Measurements from ENCODE around the gene BRI3. TPM values are rescaled to one million over a fixed set of nuclear protein-coding genes. Genes with fewer than 3 reads are reported as not detected.

The BRI3 gene
- total RNA-seq, 1 experiment from 2014 or later = 102 TPM

- ChIA-PET POLR2A (no interaction called here), CTCF (interaction anchor here (0.9 to 2.1 kb wide), 4 partner anchors 77 to 451 kb away, joined by 3 to 7 read pairs (median 4); partner anchors contain the start of gene BAIAP2L1), RAD21 (ENCODE audit: low non-redundant PET in 1 of 2, low total read pairs in 2 of 2, uncharacterized antibody in 2 of 2, unreplicated experiment in 2 of 2) (no interaction called here)
- H3K36me3 ChIP-seq (ENCODE audit: control insufficient read depth in 1 of 2, insufficient read depth in 2 of 2, low read length in 2 of 2) = peaks cover 10 to 32% of the 10 kb centered on the region in 2 experiments; a peak in 3 of 4 replicates
- DNase-seq (ENCODE audit: low read depth, low spot score) (no peak), ATAC-seq (no peak)
- no peaks in the 10 kb centered on the region for H3K9me3 ChIP-seq (ENCODE audit: control insufficient read depth in 1 of 2, insufficient read depth in 1 of 2, low read depth in 1 of 2, low read length in 2 of 2)
- no TSS peak for BruUV-seq (replicated peaks)
- H3K27me3 ChIP-seq (ENCODE audit: insufficient read depth, low read length) = no peaks in the 10 kb centered on the region
- no peaks in the 10 kb centered on the region for H4K20me1 ChIP-seq (ENCODE audit: insufficient read depth)
- peak overlapping the region; percentile 21; the same call in 1 of the 2 replicates for H3K27ac ChIP-seq (ENCODE audit: low read depth, low read length)
- H2AFZ ChIP-seq (ENCODE audit: low read depth, low read length, poor library complexity, severe bottlenecking) = no peak overlapping the region
- no peak overlapping the region for H3K4me3 ChIP-seq (replicated peaks in 1 of 2; ENCODE audit: low read depth in 1 of 2, low read length in 2 of 2)
- H3K9ac ChIP-seq (ENCODE audit: low read length) = no peak overlapping the region
- no peaks in the 10 kb centered on the region for H3K9me2 ChIP-seq (ENCODE audit: insufficient read depth)
- intact Hi-C loops (cut with micrococcal nuclease) = loop anchor here (1.0 to 2.0 kb wide), 4 partner anchors 107 to 542 kb away; partner anchors contain the start of gene BAIAP2L1
- no peak for TF ChIP-seq POLR2AphosphoS5 (IDR thresholded peaks at IDR 0.05; ENCODE audit: low read depth, low read length)
- TF ChIP-seq SRF (IDR thresholded peaks at IDR 0.05; ENCODE audit: low read depth) = no peak
- peaks cover 0 to 18% of the 10 kb centered on the region in 2 experiments; a peak in 2 of 4 replicates for H3K4me1 ChIP-seq (ENCODE audit: control insufficient read depth in 1 of 2, insufficient read depth in 2 of 2, low read length in 2 of 2)
- no peak overlapping the region for H3K4me2 ChIP-seq (ENCODE audit: low read length)
- peaks cover 52% of the 10 kb centered on the region for H3K79me2 ChIP-seq (ENCODE audit: insufficient read depth, low read length)
Observed at GRCh38 chr7:98294326-98294725, 12.8 kb downstream of the BRI3 start.

GRCh38 chr7:98294798-98295382 lies 13.4 kb downstream of the BRI3 start:
- H3K9me2 ChIP-seq (ENCODE audit: insufficient read depth) = no peaks in the 10 kb centered on the region
- no peak overlapping the region for H3K4me2 ChIP-seq (ENCODE audit: low read length)
- peaks cover 10 to 32% of the 10 kb centered on the region in 2 experiments; a peak in 3 of 4 replicates for H3K36me3 ChIP-seq (ENCODE audit: control insufficient read depth in 1 of 2, insufficient read depth in 2 of 2, low read length in 2 of 2)
- H4K20me1 ChIP-seq (ENCODE audit: insufficient read depth) = no peaks in the 10 kb centered on the region
- H3K9me3 ChIP-seq (ENCODE audit: control insufficient read depth in 1 of 2, insufficient read depth in 1 of 2, low read depth in 1 of 2, low read length in 2 of 2) = no peaks in the 10 kb centered on the region
- H3K9ac ChIP-seq (ENCODE audit: low read length) = no peak overlapping the region
- H3K4me1 ChIP-seq (ENCODE audit: control insufficient read depth in 1 of 2, insufficient read depth in 2 of 2, low read length in 2 of 2) = peaks cover 0 to 13% of the 10 kb centered on the region in 2 experiments; a peak in 2 of 4 replicates
- no TSS peak for BruUV-seq (replicated peaks)
- ATAC-seq (peak; percentile 93), DNase-seq (ENCODE audit: low read depth, low spot score) (peak; percentile 41)
- H3K27me3 ChIP-seq (ENCODE audit: insufficient read depth, low read length) = no peaks in the 10 kb centered on the region
- ChIA-PET POLR2A (no interaction called here), RAD21 (ENCODE audit: low non-redundant PET in 1 of 2, low total read pairs in 2 of 2, uncharacterized antibody in 2 of 2, unreplicated experiment in 2 of 2) (no interaction called here), CTCF (interaction anchor here (0.9 to 2.1 kb wide), 4 partner anchors 76 to 451 kb away, joined by 3 to 7 read pairs (median 4); partner anchors contain the start of gene BAIAP2L1)
- intact Hi-C loops (cut with micrococcal nuclease) = loop anchor here (1.0 to 2.0 kb wide), 4 partner anchors 106 to 542 kb away; partner anchors contain the start of gene BAIAP2L1
- H2AFZ ChIP-seq (ENCODE audit: low read depth, low read length, poor library complexity, severe bottlenecking) = no peak overlapping the region
- no peak for TF ChIP-seq EZH2phosphoT487 (IDR thresholded peaks at IDR 0.05; ENCODE audit: borderline replicate concordance)
- TF ChIP-seq CTCF (IDR thresholded peaks at IDR 0.05 in 2 of 3, conservative IDR thresholded peaks at IDR 0.05 in 1 of 3; ENCODE audit: borderline replicate concordance in 1 of 3, insufficient read depth in 1 of 3, low read depth in 2 of 3, low read length in 2 of 3) = peak; percentile 79 to 86 (median 82); a peak in 5 of 6 replicates
- TF ChIP-seq CEBPB (IDR thresholded peaks at IDR 0.05; ENCODE audit: low read depth) = no peak
- TF ChIP-seq YY1 (IDR thresholded peaks at IDR 0.05; ENCODE audit: extremely low read depth, insufficient replicate concordance, low read depth, low read length) = peak; percentile 6
- peak; percentile 50 for TF ChIP-seq POLR2AphosphoS5 (IDR thresholded peaks at IDR 0.05; ENCODE audit: low read depth, low read length)
- peak; percentile 98 for TF ChIP-seq RAD21 (IDR thresholded peaks at IDR 0.05; ENCODE audit: low read depth)
- peak overlapping the region; percentile 21; the same call in 1 of the 2 replicates for H3K27ac ChIP-seq (ENCODE audit: low read depth, low read length)
- H3K4me3 ChIP-seq (replicated peaks in 1 of 2; ENCODE audit: low read depth in 1 of 2, low read length in 2 of 2) = no peak overlapping the region
- peaks cover 46% of the 10 kb centered on the region for H3K79me2 ChIP-seq (ENCODE audit: insufficient read depth, low read length)

Measured in HCT116 (cell line).